Activated CD8-positive, alpha-beta memory T cell treated with anti-CD3 and anti-CD28 coated beads, Interleukin-2, amount 50 U/mL, for 48 hours (primary cell): ENCODE measurements around the gene YPEL5.
A peak's percentile ranks its signal among the peaks of the same experiment; 100 is the strongest.
"Not testable (repeated sequence)": the region's sequence is repeated elsewhere in the genome, so short reads cannot be mapped to it uniquely, and the experiment has no call there.

Experiments used
- DNase-seq: peaks from one replicate; pipeline ENCODE4 v3.0.0-alpha.2; 2020

Gene YPEL5

GRCh38 chr2:30146337-30147195 lies at the start of gene YPEL5:
Gene YPEL5 (plus strand): TSS chr2:30147007. CDS start chr2:30156652, 9,645 bp downstream.
- DNase-seq: peak; percentile 97

GRCh38 chr2:30098266-30099005 lies 48.4 kb upstream of the YPEL5 start:
- DNase-seq: no peak

- not testable (repeated sequence) for DNase-seq
Measured at GRCh38 chr2:30099366-30099765, 47.4 kb upstream of the YPEL5 start.

- not testable (repeated sequence) for DNase-seq
Measured at GRCh38 chr2:30100691-30101090, 46.1 kb upstream of the YPEL5 start.

GRCh38 chr2:30104307-30104706 lies 42.5 kb upstream of the YPEL5 start:
- no peak for DNase-seq

- no peak for DNase-seq
Measured at GRCh38 chr2:30105556-30105955, 41.3 kb upstream of the YPEL5 start.

- no peak for DNase-seq
Measured at GRCh38 chr2:30106543-30106942, 40.3 kb upstream of the YPEL5 start.

- DNase-seq: no peak
Measured at GRCh38 chr2:30108192-30108591, 38.6 kb upstream of the YPEL5 start.

- no peak for DNase-seq
Measured at GRCh38 chr2:30108851-30109250, 38.0 kb upstream of the YPEL5 start.

GRCh38 chr2:30109856-30110255 lies 37.0 kb upstream of the YPEL5 start:
- DNase-seq: no peak

- DNase-seq: no peak
Measured at GRCh38 chr2:30110773-30111172, 36.0 kb upstream of the YPEL5 start.

GRCh38 chr2:30111186-30111585 lies 35.6 kb upstream of the YPEL5 start:
- not testable (repeated sequence) for DNase-seq

GRCh38 chr2:30112561-30112960 lies 34.2 kb upstream of the YPEL5 start:
- DNase-seq: no peak

- no peak for DNase-seq
Measured at GRCh38 chr2:30113617-30114293, 33.1 kb upstream of the YPEL5 start.

GRCh38 chr2:30115141-30115980 lies 31.4 kb upstream of the YPEL5 start:
- DNase-seq: peak; percentile 86

- no peak for DNase-seq
Measured at GRCh38 chr2:30115981-30116285, 30.9 kb upstream of the YPEL5 start.

- no peak for DNase-seq
Measured at GRCh38 chr2:30122362-30122761, 24.4 kb upstream of the YPEL5 start.

- no peak for DNase-seq
Measured at GRCh38 chr2:30127016-30127893, 19.6 kb upstream of the YPEL5 start.

- no peak for DNase-seq
Measured at GRCh38 chr2:30134582-30134981, 12.2 kb upstream of the YPEL5 start.

GRCh38 chr2:30135541-30135940 lies 11.3 kb upstream of the YPEL5 start:
- no peak for DNase-seq

GRCh38 chr2:30136764-30137444 lies 9.9 kb upstream of the YPEL5 start:
- DNase-seq: no peak
